Activated CD4-positive, alpha-beta T cell treated with anti-CD3 and anti-CD28 coated beads, Interleukin-10, Interleukin-2, amounts not matched to agents 100 ng/mL and 50 ng/mL, durations not matched to agents 16 hours and 8 hours (primary cell): ENCODE data around the gene MZB1.
"Not testable (repeated sequence)": the region's sequence is repeated elsewhere in the genome, so short reads cannot be mapped to it uniquely, and the experiment has no call there.

Experiments used
- DNase-seq: peaks from one replicate; pipeline ENCODE4 v3.0.0-alpha.2; 2020

The MZB1 gene

GRCh38 chr5:139410121-139410992 lies 20.6 kb upstream of the MZB1 start:
- DNase-seq: no peak

GRCh38 chr5:139409116-139409515 lies 19.4 kb upstream of the MZB1 start:
- DNase-seq: not testable (repeated sequence)

- DNase-seq: no peak
These were observed 18.5 kb upstream of the MZB1 start for GRCh38 chr5:139408191-139408590.

GRCh38 chr5:139407517-139407916 lies 17.8 kb upstream of the MZB1 start:
- DNase-seq: no peak

GRCh38 chr5:139406963-139407362 lies 17.2 kb upstream of the MZB1 start:
- DNase-seq: no peak

GRCh38 chr5:139404484-139404840 lies 14.7 kb upstream of the MZB1 start:
- DNase-seq: no peak

GRCh38 chr5:139403787-139404483 lies 14.2 kb upstream of the MZB1 start, which contains the start of gene SPATA24:
Gene SPATA24 (minus strand): TSS chr5:139404089. CDS start chr5:139404060, 29 bp downstream.
- peak; percentile 99 for DNase-seq

GRCh38 chr5:139403418-139403786 lies 13.7 kb upstream of the MZB1 start:
- DNase-seq: no peak

GRCh38 chr5:139402561-139403158 lies 12.9 kb upstream of the MZB1 start:
- DNase-seq: no peak

GRCh38 chr5:139401546-139401945 lies 11.8 kb upstream of the MZB1 start:
- no peak for DNase-seq

GRCh38 chr5:139399501-139400121 lies 9.9 kb upstream of the MZB1 start:
- peak; percentile 46 for DNase-seq

GRCh38 chr5:139397921-139398320 lies 8.2 kb upstream of the MZB1 start:
- no peak for DNase-seq

- no peak for DNase-seq
These were observed 7.0 kb upstream of the MZB1 start for GRCh38 chr5:139396691-139397090.

- no peak for DNase-seq
These were observed 6.3 kb upstream of the MZB1 start for GRCh38 chr5:139395844-139396640.

GRCh38 chr5:139394654-139395566 lies 5.2 kb upstream of the MZB1 start, which contains the start of gene PROB1:
Gene PROB1 (minus strand): TSS chr5:139395104. CDS start chr5:139395081, 23 bp downstream.
- no peak for DNase-seq

GRCh38 chr5:139394123-139394653 lies 4.5 kb upstream of the MZB1 start:
- DNase-seq: peak; percentile 83

- no peak for DNase-seq
These were observed 3.9 kb upstream of the MZB1 start for GRCh38 chr5:139393497-139394122.

- peak; percentile 94 for DNase-seq
These were observed 3.2 kb upstream of the MZB1 start for GRCh38 chr5:139392678-139393496.

- DNase-seq: no peak
These were observed 2.6 kb upstream of the MZB1 start for GRCh38 chr5:139392324-139392677.
